Peyer's patch (tissue), 4 donors: ENCODE results near the gene TESMIN. TPM values are rescaled to one million over a fixed set of nuclear protein-coding genes. Genes with fewer than 3 reads are reported as not detected.

Source experiments
- DNase-seq, 3 donors: peaks; one replicate each; pipeline ENCODE4 v3.0.0-alpha.2; 2017 to 2019
- H3K27ac ChIP-seq, 4 donors: fragments of 200-600 bp; sonication (generic); one replicate each; pipeline ENCODE4 v1.5.1; 2016 to 2019
- H3K27me3 ChIP-seq, 2 donors: fragments of 200-600 bp; sonication (generic); one replicate each; pipeline ENCODE4 v1.5.1; 2019
- H3K36me3 ChIP-seq, 3 donors: fragments of 200-600 bp; sonication (generic); one replicate each; pipeline ENCODE4 v1.5.1; 2016 to 2019
- H3K4me1 ChIP-seq, 4 donors: fragments of 200-600 bp; sonication (generic); one replicate each; pipeline ENCODE4 v1.5.1; 2016 to 2019
- H3K4me3 ChIP-seq, 4 donors: fragments of 200-600 bp; sonication (generic); 1 replicate in 3 of 4; 2 replicates in 1 of 4; pipeline ENCODE4 v1.5.1; 2016 to 2019; ENCODE audit warnings: mild to moderate bottlenecking in 1 of 4
- H3K9me3 ChIP-seq, 4 donors: fragments of 200-600 bp; sonication (generic); one replicate each; pipeline ENCODE4 v1.5.1; 2016 to 2019; ENCODE audit warnings: mild to moderate bottlenecking in 1 of 4
- POLR2A ChIP-seq, 2 donors: fragments of 450-650 bp; IDR thresholded peaks; one replicate each; pipeline ENCODE4 v1.5.1; 2017; ENCODE audit warnings: antibody characterized with exemption in 2 of 2, mild to moderate bottlenecking in 2 of 2, moderate library complexity in 2 of 2
- total RNA-seq, 4 donors: library from RNA; depleted of rRNA; stranded (reverse); fragments of >200 nt; gene quantifications; one replicate each; pipeline ENCODE4 v1.1.0, GENCODE V29; 2016
- TF ChIP-seq, protein P1 (sequence below), 6 experiments: fragments of 450-650 bp in 4 of 6; fragments of 200-600 bp in 2 of 6; sonication (generic) in 1 of 6; IDR thresholded peaks; one replicate each; pipeline ENCODE4 v1.5.1; 2017 to 2019; ENCODE audit warnings: antibody characterized with exemption in 6 of 6, mild to moderate bottlenecking in 3 of 6, moderate library complexity in 1 of 6

TESMIN gene
- total RNA-seq, 4 donors from 2014 or later: 2.6 to 16.7 (median 8.2) TPM

DNA sequence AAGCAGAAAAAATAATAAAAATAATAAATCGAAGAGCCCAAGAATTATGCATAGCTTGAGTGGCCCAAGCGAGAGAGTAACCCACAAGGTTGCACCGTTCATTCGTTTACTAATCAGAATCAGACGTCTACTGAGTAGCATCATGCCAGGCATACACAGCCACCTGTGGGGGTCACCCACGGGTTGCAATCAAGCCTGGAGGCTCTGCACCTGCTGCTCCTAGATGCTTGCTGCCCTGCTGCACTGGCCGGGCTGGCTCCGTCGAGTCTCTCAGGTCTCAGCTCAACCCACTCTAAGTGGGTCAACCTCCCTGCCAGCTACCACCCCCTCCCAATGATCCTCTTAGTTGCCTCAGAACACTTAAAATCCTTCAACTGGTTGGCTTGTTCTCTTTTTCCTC lies 2.0 kb upstream of the TESMIN start:
- no peak overlapping the region for H3K27ac ChIP-seq

DNA sequence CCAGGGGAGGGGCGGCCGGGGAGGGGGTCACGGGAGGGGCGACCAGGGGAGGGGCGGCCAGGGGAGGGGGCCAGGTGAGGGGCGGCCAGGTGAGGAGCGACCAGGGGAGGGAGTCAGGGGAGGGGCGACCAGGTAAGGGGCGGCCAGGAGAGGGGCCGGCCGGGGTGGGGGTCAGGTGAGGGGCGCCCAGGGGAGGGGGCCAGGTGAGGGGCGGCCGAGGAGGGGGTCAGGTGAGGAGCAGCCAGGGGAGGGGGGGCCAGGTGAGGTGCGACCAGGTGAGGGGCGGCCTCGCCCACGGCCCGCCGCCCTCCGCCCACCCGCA lies 355 bp downstream of the TESMIN start:
- peaks cover 0 to 5% (median 0%) of the 10 kb centered on the region in 3 donors for H3K36me3 ChIP-seq
- H3K9me3 ChIP-seq: no peaks in the 10 kb centered on the region
- TF ChIP-seq POLR2A (IDR thresholded peaks at IDR 0.05): no peak
- TF ChIP-seq, protein P1, sequence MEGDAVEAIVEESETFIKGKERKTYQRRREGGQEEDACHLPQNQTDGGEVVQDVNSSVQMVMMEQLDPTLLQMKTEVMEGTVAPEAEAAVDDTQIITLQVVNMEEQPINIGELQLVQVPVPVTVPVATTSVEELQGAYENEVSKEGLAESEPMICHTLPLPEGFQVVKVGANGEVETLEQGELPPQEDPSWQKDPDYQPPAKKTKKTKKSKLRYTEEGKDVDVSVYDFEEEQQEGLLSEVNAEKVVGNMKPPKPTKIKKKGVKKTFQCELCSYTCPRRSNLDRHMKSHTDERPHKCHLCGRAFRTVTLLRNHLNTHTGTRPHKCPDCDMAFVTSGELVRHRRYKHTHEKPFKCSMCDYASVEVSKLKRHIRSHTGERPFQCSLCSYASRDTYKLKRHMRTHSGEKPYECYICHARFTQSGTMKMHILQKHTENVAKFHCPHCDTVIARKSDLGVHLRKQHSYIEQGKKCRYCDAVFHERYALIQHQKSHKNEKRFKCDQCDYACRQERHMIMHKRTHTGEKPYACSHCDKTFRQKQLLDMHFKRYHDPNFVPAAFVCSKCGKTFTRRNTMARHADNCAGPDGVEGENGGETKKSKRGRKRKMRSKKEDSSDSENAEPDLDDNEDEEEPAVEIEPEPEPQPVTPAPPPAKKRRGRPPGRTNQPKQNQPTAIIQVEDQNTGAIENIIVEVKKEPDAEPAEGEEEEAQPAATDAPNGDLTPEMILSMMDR (IDR thresholded peaks at IDR 0.05): no peak
- H3K4me1 ChIP-seq: peaks cover 0 to 11% (median 0%) of the 10 kb centered on the region in 4 donors
- no peaks in the 10 kb centered on the region for H3K27me3 ChIP-seq
- H3K4me3 ChIP-seq: peak overlapping the region; percentile 39 to 79 (median 70)
- no peak for DNase-seq
- H3K27ac ChIP-seq: peak overlapping the region; percentile 40 to 72 (median 59)

More for the DNA sequence above, 2.0 kb upstream of the TESMIN start:
- TF ChIP-seq, protein P1 (IDR thresholded peaks at IDR 0.05): no peak
- TF ChIP-seq POLR2A (IDR thresholded peaks at IDR 0.05): no peak
- H3K36me3 ChIP-seq: peaks cover 0 to 28% (median 0%) of the 10 kb centered on the region in 3 donors
- no peaks in the 10 kb centered on the region for H3K27me3 ChIP-seq
- DNase-seq: no peak
- H3K4me3 ChIP-seq: no peak overlapping the region
- peaks cover 0 to 11% (median 0%) of the 10 kb centered on the region in 4 donors for H3K4me1 ChIP-seq
- no peaks in the 10 kb centered on the region for H3K9me3 ChIP-seq

DNA sequence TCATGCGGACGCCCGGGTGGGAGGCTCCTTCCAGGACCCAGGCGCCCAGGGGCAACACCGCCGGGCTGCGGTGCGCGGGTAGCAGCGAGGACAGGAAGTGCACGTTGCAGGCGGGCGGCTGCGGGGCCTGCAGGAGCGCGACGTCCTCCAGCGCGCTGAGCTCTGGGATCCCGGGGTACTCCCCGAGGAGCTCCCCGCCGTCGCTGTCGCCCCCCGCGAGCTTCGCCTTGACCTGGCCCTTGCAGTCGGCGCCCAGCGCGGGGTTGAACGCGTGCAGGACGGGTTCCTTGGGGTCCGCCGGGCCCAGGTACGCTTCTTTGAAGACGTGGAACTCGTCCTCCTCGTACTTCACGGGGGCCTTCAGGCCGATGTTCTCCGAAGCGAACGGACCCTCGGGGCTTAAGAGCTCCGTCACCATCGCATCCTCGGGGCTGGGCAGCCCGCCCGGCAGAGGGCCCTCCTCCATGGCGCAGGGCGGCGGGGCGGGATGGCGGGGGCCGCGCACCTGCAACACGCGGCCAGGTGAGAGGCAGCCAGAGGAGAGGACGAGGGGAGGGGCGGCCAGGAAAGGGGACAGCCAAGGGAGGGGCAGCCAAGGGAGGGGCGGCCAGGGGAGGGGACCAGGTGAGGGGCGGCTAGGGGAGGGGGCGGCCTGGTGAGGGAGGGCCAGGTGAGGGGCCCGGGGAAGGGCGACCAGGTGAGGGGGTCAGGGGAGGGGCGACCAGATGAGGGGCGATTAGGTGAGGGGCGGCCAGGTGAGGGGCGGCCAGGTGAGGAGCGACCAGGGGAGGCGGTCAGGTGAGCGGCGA lies 921 bp downstream of the TESMIN start:
- peaks cover 0 to 11% (median 0%) of the 10 kb centered on the region in 4 donors for H3K4me1 ChIP-seq
- TF ChIP-seq POLR2A (IDR thresholded peaks at IDR 0.05): no peak
- TF ChIP-seq, protein P1 (IDR thresholded peaks at IDR 0.05): no peak
- H3K27ac ChIP-seq: peak overlapping the region in 2 of 4 donors; percentile 40 to 72
- no peaks in the 10 kb centered on the region for H3K36me3 ChIP-seq
- no peaks in the 10 kb centered on the region for H3K27me3 ChIP-seq
- DNase-seq: peak in 2 of 3 donors; percentile 23 to 51
- H3K4me3 ChIP-seq: peak overlapping the region; percentile 39 to 79 (median 70)
- H3K9me3 ChIP-seq: no peaks in the 10 kb centered on the region

DNA sequence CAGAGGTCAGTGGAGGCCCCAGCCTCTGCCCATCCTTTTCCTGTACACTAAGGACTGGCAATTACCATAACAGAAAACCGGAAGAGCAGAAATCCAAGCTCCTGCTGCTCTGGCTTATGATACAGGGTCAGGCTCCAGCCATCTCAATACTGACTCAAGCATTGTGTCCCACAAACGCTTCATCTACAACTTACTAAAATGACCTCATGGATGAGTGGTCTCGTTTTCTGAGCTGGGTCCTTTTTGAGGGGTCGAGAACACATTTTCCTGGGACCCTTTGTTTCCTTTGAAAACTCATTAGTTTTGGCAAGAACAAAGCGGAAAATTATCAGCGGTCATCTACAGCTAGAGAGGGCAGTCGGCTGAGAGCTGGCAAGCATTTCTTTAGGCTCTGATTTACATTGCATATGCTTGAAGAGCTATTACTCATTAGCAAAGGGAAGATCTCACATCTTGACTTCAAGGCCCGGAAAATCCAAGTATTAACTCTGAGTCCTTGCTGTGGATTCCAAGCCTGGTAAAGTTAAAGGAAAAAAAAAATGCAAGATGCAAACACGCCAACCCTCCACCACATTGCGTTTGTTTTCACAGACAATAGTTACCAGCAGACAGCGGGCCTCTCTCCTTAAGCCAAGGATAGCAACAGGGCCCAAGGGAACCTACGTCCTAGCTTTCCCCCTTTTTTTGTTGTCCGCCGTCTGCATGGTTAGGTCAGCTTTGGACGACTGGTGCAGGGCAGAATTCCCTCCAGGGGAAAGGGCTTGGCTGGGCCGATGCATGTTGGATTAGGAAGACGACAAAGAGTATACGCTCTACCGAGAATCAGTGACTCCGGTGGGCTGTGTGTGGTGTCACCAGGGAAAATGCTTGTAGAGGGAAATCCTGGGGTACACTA lies 1.8 kb downstream of the TESMIN start:
- H3K4me3 ChIP-seq: no peak overlapping the region
- no peaks in the 10 kb centered on the region for H3K9me3 ChIP-seq
- no peak for DNase-seq
- no peaks in the 10 kb centered on the region for H3K36me3 ChIP-seq
- no peaks in the 10 kb centered on the region for H3K27me3 ChIP-seq
- peaks cover 0 to 11% (median 0%) of the 10 kb centered on the region in 4 donors for H3K4me1 ChIP-seq
- H3K27ac ChIP-seq: no peak overlapping the region
- TF ChIP-seq POLR2A (IDR thresholded peaks at IDR 0.05): no peak
- TF ChIP-seq, protein P1 (IDR thresholded peaks at IDR 0.05): no peak

DNA sequence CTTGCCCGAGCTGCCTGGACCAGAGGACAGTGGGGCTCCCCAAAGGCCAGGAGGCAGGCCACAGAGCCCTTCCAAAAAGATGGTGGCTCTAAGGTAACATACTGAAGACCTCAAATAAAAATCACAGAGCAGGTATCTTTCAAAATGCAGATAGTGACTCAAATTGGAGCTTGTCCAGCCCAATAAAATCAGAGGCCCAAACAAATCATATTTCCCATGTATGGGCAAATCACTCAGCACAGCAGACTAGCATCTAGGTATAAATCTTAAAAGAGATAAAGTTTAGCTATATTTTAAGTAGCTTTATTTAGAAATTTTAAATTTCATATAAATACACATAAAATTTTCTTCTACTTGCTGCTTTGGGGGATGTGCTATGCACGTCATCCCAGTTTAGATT lies 3.3 kb downstream of the TESMIN start:
- no peak overlapping the region for H3K4me3 ChIP-seq
- H3K9me3 ChIP-seq: no peaks in the 10 kb centered on the region
- H3K36me3 ChIP-seq: no peaks in the 10 kb centered on the region
- no peak for DNase-seq
- peaks cover 0 to 11% (median 0%) of the 10 kb centered on the region in 4 donors for H3K4me1 ChIP-seq
- TF ChIP-seq POLR2A (IDR thresholded peaks at IDR 0.05): no peak
- TF ChIP-seq, protein P1 (IDR thresholded peaks at IDR 0.05): no peak
- no peaks in the 10 kb centered on the region for H3K27me3 ChIP-seq
- H3K27ac ChIP-seq: no peak overlapping the region
